22Rv1 (cell line): ENCODE measurements around the gene STRBP.

Experiments
- CTCF ChIP-seq: fragments of 450-650 bp; IDR thresholded peaks from 2 replicates; pipeline ENCODE4 v1.5.1; 2017; ENCODE audit warnings: mild to moderate bottlenecking
- ZFX ChIP-seq: fragments of 450-650 bp; IDR thresholded peaks from 2 replicates; pipeline ENCODE4 v1.6.1; 2017; ENCODE audit warnings: antibody characterized with exemption, borderline replicate concordance

DNA sequence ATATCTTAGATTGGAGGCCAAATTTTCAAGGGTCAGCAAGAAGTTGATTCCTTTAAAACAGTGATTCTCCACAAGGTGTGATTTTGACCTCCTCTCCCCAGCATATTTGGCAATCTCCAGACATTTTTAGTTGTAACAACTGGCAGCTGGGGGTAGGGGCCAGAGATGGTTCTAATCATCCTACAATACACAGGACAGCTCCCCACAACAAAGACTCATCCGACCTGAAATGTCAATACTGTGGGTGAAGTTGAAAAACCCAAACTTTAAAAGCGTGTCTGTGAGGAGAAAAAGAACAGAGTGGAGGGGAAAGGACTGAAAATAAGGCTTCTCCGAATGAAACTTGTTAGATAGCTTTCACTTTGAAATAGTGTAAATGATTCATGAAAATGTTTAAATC lies 10.0 kb upstream of the STRBP start:
- TF ChIP-seq CTCF: no peak
- no peak for TF ChIP-seq ZFX
